K562 (cell line): ENCODE results near the gene ALK. TPM values are rescaled to one million over a fixed set of nuclear protein-coding genes. Genes with fewer than 3 reads are reported as not detected.

Experiments used
- ATAC-seq: fragments of 200-7000 bp; cut with Tn5 transposase; 3 replicates; pipeline ENCODE4 v1.9.1; 2020; ENCODE audit warnings: moderate library complexity
- BruUV-seq: library from RNA; stranded (reverse); fragments of 400-500 nt; replicated peaks from 2 replicates; lab custom pipeline; 2021; lab: Mats Ljungman, UMichigan
- CTCF ChIA-PET: fragments of 300-600 bp; formaldehyde crosslinking; extraction: SDS; loops from one replicate; lab custom pipeline; 2021; ENCODE audit warnings: low intra/inter-chr PET ratio; lab: Yijun Ruan, JAX
- POLR2A ChIA-PET: fragments of 300-600, 350-650 bp; sonication (Branson Sonifier 250); formaldehyde crosslinking; extraction: SDS; loops from one replicate; lab custom pipeline; 2021; ENCODE audit warnings: antibody characterized with exemption, inconsistent platforms; lab: Yijun Ruan, JAX
- DNase-seq, 4 experiments: peaks; one replicate each; pipeline versions ENCODE4 v3.0.0 to v3.0.0-alpha.2; 2011 to 2018; ENCODE audit warnings: low spot score in 3 of 4, mixed read lengths in 3 of 4; ENCODE audit errors: extremely low read depth in 1 of 4
- FAIRE-seq: peaks from 2 replicates; lab custom pipeline; 2011; peaks lifted over from hg19 to GRCh38; lab: Jason Lieb, UNC
- H2AFZ ChIP-seq: 2 replicates; pipeline ENCODE4 v1.6.0; 2011; ENCODE audit warnings: low read depth, low read length, control low read depth, inconsistent platforms
- H3K27ac ChIP-seq: fragments of 200-600 bp; 3 replicates; pipeline ENCODE4 v1.8.0; 2011; ENCODE audit warnings: low read depth, mild to moderate bottlenecking, control low read depth, inconsistent platforms, low read length, moderate library complexity, mixed read lengths; ENCODE audit errors: extremely low read depth
- H3K27me3 ChIP-seq, 2 experiments: fragments of 300-600 bp in 1 of 2; 2 replicates in 1 of 2; 3 replicates in 1 of 2; pipeline versions ENCODE4 v1.6.0 to v1.8.0; 2011; ENCODE audit warnings: inconsistent platforms in 2 of 2, low read length in 2 of 2, mild to moderate bottlenecking in 1 of 2, mixed read lengths in 1 of 2, moderate library complexity in 1 of 2; ENCODE audit not compliant: control insufficient read depth in 2 of 2, insufficient read depth in 2 of 2
- H3K36me3 ChIP-seq: fragments of 300-600 bp; 3 replicates; pipeline ENCODE4 v1.8.0; 2011; ENCODE audit warnings: mild to moderate bottlenecking, low read length, inconsistent platforms; ENCODE audit not compliant: control insufficient read depth, insufficient read depth
- H3K4me1 ChIP-seq, 2 experiments: fragments of 200-600 bp in 1 of 2; replicated peaks in 1 of 2; 2 replicates in 1 of 2; 3 replicates in 1 of 2; pipeline versions ENCODE4 v1.5.1 to v1.8.0; 2011; ENCODE audit warnings: inconsistent platforms in 2 of 2, low read length in 2 of 2, mild to moderate bottlenecking in 1 of 2, mixed read lengths in 1 of 2, moderate library complexity in 1 of 2; ENCODE audit not compliant: control insufficient read depth in 2 of 2, insufficient read depth in 2 of 2
- H3K4me2 ChIP-seq: 2 replicates; pipeline ENCODE4 v1.6.1; 2011; ENCODE audit warnings: low read length, control low read depth, inconsistent platforms, mixed read lengths; ENCODE audit not compliant: insufficient read depth
- H3K4me3 ChIP-seq: fragments of 200-600 bp; sonication (generic), shearing (Covaris generic); 2 replicates; pipeline ENCODE4 v1.5.1; 2016; ENCODE audit warnings: control low read depth, inconsistent platforms
- H3K79me2 ChIP-seq: fragments of 200-600 bp; 3 replicates; pipeline ENCODE4 v1.8.0; 2011; ENCODE audit warnings: low read length, inconsistent platforms; ENCODE audit not compliant: control insufficient read depth, insufficient read depth
- H3K9ac ChIP-seq, 2 experiments: 2 replicates each; pipeline versions ENCODE4 v1.6.0 to v1.6.1; 2011; ENCODE audit warnings: low read depth in 2 of 2, low read length in 2 of 2, control low read depth in 1 of 2, inconsistent platforms in 1 of 2, mild to moderate bottlenecking in 1 of 2, mixed read lengths in 1 of 2; ENCODE audit not compliant: insufficient read depth in 1 of 2
- H3K9me1 ChIP-seq: one replicate; pipeline ENCODE4 v1.6.0; 2011; ENCODE audit warnings: inconsistent platforms, mild to moderate bottlenecking, low read length, moderate library complexity; ENCODE audit not compliant: control insufficient read depth, insufficient read depth
- H3K9me3 ChIP-seq: replicated peaks from 2 replicates; pipeline ENCODE4 v1.5.1; 2011; ENCODE audit warnings: low read depth, low read length, inconsistent platforms; ENCODE audit not compliant: control insufficient read depth, insufficient read depth
- H4K20me1 ChIP-seq: replicated peaks from 2 replicates; pipeline ENCODE4 v1.6.1; 2011; ENCODE audit warnings: low read length, inconsistent platforms, mixed read lengths; ENCODE audit not compliant: control insufficient read depth, insufficient read depth
- BACH1 ChIP-seq: fragments of 200-800 bp; sonication (Bioruptor generic); IDR thresholded peaks from 2 replicates; pipeline ENCODE4 v1.6.1; 2016; ENCODE audit warnings: missing genetic modification characterization, missing compliant biosample characterization
- DIDO1 ChIP-seq: fragments of 450-650 bp; IDR thresholded peaks from 2 replicates; pipeline ENCODE4 v1.6.1; 2016; ENCODE audit warnings: low read depth, missing biosample characterization, missing genetic modification characterization
- ELF1 ChIP-seq: fragments of 200-800 bp; sonication (Bioruptor generic); IDR thresholded peaks from 2 replicates; pipeline ENCODE4 v1.6.1; 2016; ENCODE audit warnings: missing genetic modification characterization, missing compliant biosample characterization
- HNRNPLL ChIP-seq: fragments of 200-400 bp; formaldehyde crosslinking; IDR thresholded peaks from 2 replicates; pipeline ENCODE4 v1.6.1; 2017; ENCODE audit warnings: low read length, low read depth, mild to moderate bottlenecking; ENCODE audit not compliant: poor library complexity, severe bottlenecking
- IRF2 ChIP-seq: sonication (generic); formaldehyde crosslinking; IDR thresholded peaks from 2 replicates; pipeline ENCODE4 v1.8.1; 2022; ENCODE audit warnings: mild to moderate bottlenecking, missing genetic modification reagents
- MCM2 ChIP-seq: fragments of 450-650 bp; IDR thresholded peaks from 2 replicates; pipeline ENCODE4 v1.6.1; 2017; ENCODE audit warnings: low read depth, mild to moderate bottlenecking
- MXD1 ChIP-seq: fragments of 250-450 bp; sonication (Bioruptor Pico); IDR thresholded peaks from 2 replicates; pipeline ENCODE4 v1.8.0; 2021; ENCODE audit warnings: borderline replicate concordance, mild to moderate bottlenecking, moderate library complexity; ENCODE audit not compliant: poor library complexity, severe bottlenecking
- NR2F6 ChIP-seq: fragments of 450-650 bp; formaldehyde crosslinking; IDR thresholded peaks from 2 replicates; pipeline ENCODE4 v1.4.0; 2020; ENCODE audit warnings: mild to moderate bottlenecking
- RBFOX2 ChIP-seq: fragments of 200-400 bp; formaldehyde crosslinking; IDR thresholded peaks from 2 replicates; pipeline ENCODE4 v1.6.1; 2017; ENCODE audit warnings: low read depth, mild to moderate bottlenecking, low read length, moderate library complexity
- RFX1 ChIP-seq: fragments of 450-650 bp; IDR thresholded peaks from 2 replicates; pipeline ENCODE4 v1.6.1; 2016; ENCODE audit warnings: mild to moderate bottlenecking, moderate library complexity
- SP1 ChIP-seq: sonication (generic); formaldehyde crosslinking; IDR thresholded peaks from 2 replicates; pipeline ENCODE4 v1.8.1; 2022; ENCODE audit warnings: mild to moderate bottlenecking, missing genetic modification reagents
- SREBF2 ChIP-seq: sonication (generic); formaldehyde crosslinking; IDR thresholded peaks from 2 replicates; pipeline ENCODE4 v1.4.0; 2020; ENCODE audit warnings: mild to moderate bottlenecking, missing genetic modification reagents
- TGIF2 ChIP-seq: sonication (generic); formaldehyde crosslinking; IDR thresholded peaks from 2 replicates; pipeline ENCODE4 v1.8.1; 2022; ENCODE audit warnings: mild to moderate bottlenecking, missing genetic modification reagents, moderate library complexity
- ZHX1 ChIP-seq: fragments of 150-350 bp; conservative IDR thresholded peaks from 2 replicates; pipeline ENCODE4 v1.6.1; 2014; ENCODE audit warnings: low read length
- ZKSCAN3 ChIP-seq: fragments of 250-450 bp; sonication (Bioruptor Pico); IDR thresholded peaks from 2 replicates; pipeline ENCODE4 v1.4.0; 2020
- ZNF217 ChIP-seq: sonication (generic); formaldehyde crosslinking; IDR thresholded peaks from 2 replicates; pipeline ENCODE4 v1.8.0; 2022; ENCODE audit warnings: mild to moderate bottlenecking, missing genetic modification reagents
- ZNF24 ChIP-seq: fragments of 450-650 bp; IDR thresholded peaks from 2 replicates; pipeline ENCODE4 v1.6.1; 2016
- ZNF253 ChIP-seq: fragments of 250-450 bp; sonication (Bioruptor Pico); conservative IDR thresholded peaks from 2 replicates; pipeline ENCODE4 v1.6.1; 2021; ENCODE audit warnings: mild to moderate bottlenecking
- ZNF384 ChIP-seq: IDR thresholded peaks from 2 replicates; pipeline ENCODE4 v1.6.1; 2012; ENCODE audit warnings: low read depth, low read length, improper control_type of control experiment
- whole genome bisulfite sequencing: fragments of 100-300 bp; shearing (Covaris generic); methylation state at CpG from one replicate; pipeline ENCODE4 v1.1.6; 2016; ENCODE audit warnings: low coverage, mixed read lengths; ENCODE audit not compliant: insufficient coverage; ENCODE audit errors: missing lambda C conversion rate; 5-methylcytosine and 5-hydroxymethylcytosine counted together
- in situ Hi-C: fragments of 300-500 bp; cut with MboI; formaldehyde crosslinking; loops from 4 replicates; pipeline ENCODE4 v1.15.0; 2018; ENCODE audit warnings: inconsistent platforms, mixed read lengths
- intact Hi-C: fragments of 100-400 bp; cut with micrococcal nuclease; formaldehyde crosslinking; loops from 2 replicates; pipeline ENCODE4 v1.14.2; 2022
- polyA plus RNA-seq, 8 experiments: library from polyadenylated mRNA; depleted of rRNA in 4 of 8; stranded (reverse) in 5 of 8; unstranded in 3 of 8; fragments of >200 nt; fragmentation: Nextera tagmentation in 2 of 8; fragmentation: Illumina TruSeq in 1 of 8; extraction: Ambion mirVana in 2 of 8; extraction: Trizol in 1 of 8; gene quantifications; 2 replicates each; pipeline versions ENCODE4 v1.2.1 to v1.2.3, GENCODE V29; 2011 to 2014; ENCODE audit warnings: inconsistent platforms in 1 of 8, missing spikeins in 1 of 8
- total RNA-seq, 7 experiments: library from RNA; depleted of rRNA in 6 of 7; stranded (reverse); fragments of >200 nt in 6 of 7; fragmentation: Illumina TruSeq in 2 of 7; extraction: Trizol in 2 of 7; gene quantifications; 2 replicates each; pipeline versions ENCODE4 v1.2.1 to v1.2.3, GENCODE V29; 2011 to 2021; ENCODE audit warnings: low replicate concordance in 1 of 7

Gene ALK
- total and polyA plus RNA-seq, 9 of the 15 experiments (the other 6 are each of a cell fraction or from before 2014, with no cell fraction given), result not detected

- 0% methylated on average over 2 of the region's 3 CpGs for WGBS
- CTCF ChIA-PET, result no interaction called here
- no peaks in the 10 kb centered on the region for H3K9me3 ChIP-seq
- DNase-seq, result no peak
- peaks cover 7 to 70% of the 10 kb centered on the region in 2 experiments; a peak in 3 of 5 replicates for H3K27me3 ChIP-seq
- no peak overlapping the region for H3K4me3 ChIP-seq
- TF ChIP-seq TGIF2 (CRISPR knock-in tag), result no peak
- TF ChIP-seq RFX1, result no peak
- no peak for TF ChIP-seq SREBF2 (CRISPR knock-in tag)
- TF ChIP-seq ELF1, result no peak
- no peak for TF ChIP-seq SP1 (CRISPR knock-in tag)
- no peak for TF ChIP-seq NR2F6 (CRISPR knock-in tag)
- no peak for TF ChIP-seq MXD1 (CRISPR knock-in tag)
- TF ChIP-seq DIDO1 (tag), result no peak
- TF ChIP-seq BACH1, result no peak
- TF ChIP-seq ZNF24, result no peak
- no peak for TF ChIP-seq MCM2
- TF ChIP-seq ZHX1, result no peak
- no peak for TF ChIP-seq HNRNPLL
- TF ChIP-seq ZNF384, result no peak
- no peak for TF ChIP-seq ZNF253 (CRISPR knock-in tag)
- no peak for TF ChIP-seq IRF2
- TF ChIP-seq ZNF217 (CRISPR knock-in tag), result no peak
- no peak for TF ChIP-seq RBFOX2
- no peak for TF ChIP-seq ZKSCAN3
- H3K9me1 ChIP-seq, result no peaks in the 10 kb centered on the region
- peaks cover 11% of the 10 kb centered on the region for H4K20me1 ChIP-seq
- no TSS peak for BruUV-seq
- no peak for FAIRE-seq
- no peak overlapping the region for H3K27ac ChIP-seq
- no peak overlapping the region for H3K4me2 ChIP-seq
- no peak overlapping the region for H2AFZ ChIP-seq
- no peak overlapping the region for H3K9ac ChIP-seq
- H3K4me1 ChIP-seq, result no peaks in the 10 kb centered on the region
- no peak for ATAC-seq
- POLR2A ChIA-PET, result no interaction called here
- no peaks in the 10 kb centered on the region for H3K36me3 ChIP-seq
- in situ Hi-C loops, result no loop called here
- intact Hi-C loops, result no loop called here
- no peaks in the 10 kb centered on the region for H3K79me2 ChIP-seq
Observed at GRCh38 chr2:29226375-29226774, 695.0 kb downstream of the ALK start.
